Measurements from ENCODE around the gene CCDC184.
A peak's percentile ranks its signal among the peaks of the same experiment; 100 is the strongest.
"Not testable (repeated sequence)": the region's sequence is repeated elsewhere in the genome, so short reads cannot be mapped to it uniquely, and the experiment has no call there.

The CCDC184 gene

DNA sequence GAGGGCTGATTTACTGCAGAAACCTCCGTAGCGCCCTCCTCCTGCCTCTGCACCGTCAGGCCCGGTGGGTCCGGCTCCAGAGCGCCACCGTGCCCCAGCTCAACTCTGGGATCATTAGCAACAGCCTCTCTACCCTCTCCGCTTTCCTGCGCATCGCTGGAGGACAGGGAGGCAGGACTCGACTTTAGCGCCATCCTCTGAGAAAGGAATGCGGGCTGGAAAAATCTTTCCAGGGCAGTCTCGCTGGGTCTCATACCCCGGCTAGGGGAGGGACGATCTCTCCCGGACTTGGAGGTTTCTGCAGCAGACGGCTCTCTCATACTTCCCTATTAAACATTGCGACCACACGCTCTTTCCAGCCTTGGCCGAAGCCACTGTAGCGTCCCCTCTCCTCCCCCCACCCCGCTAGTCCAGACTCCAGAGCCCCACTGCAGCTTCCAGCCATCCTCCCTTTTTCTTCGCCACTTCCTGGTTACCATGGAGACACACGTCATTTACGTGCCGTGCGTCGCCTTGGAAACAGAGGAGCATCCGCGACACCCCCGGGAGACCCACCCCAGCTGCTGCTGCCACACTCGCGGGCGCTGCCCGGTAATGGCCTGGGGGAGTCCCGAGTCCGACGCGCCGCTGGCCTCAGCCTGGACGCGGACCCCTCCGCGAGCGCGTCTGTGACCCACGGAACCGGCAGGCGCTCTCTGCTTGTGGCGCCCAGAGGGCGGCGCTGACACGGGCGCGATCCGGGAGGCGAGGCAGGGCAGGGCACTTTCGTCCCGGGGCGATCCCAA is at the start of gene CCDC184:
CCDC184 (plus strand) TSS at position 554 of the 785 bp plus-strand sequence. CDS start 479 bp downstream, outside the sequence.
- peak; percentile 83 to 86 for DNase-seq

DNA sequence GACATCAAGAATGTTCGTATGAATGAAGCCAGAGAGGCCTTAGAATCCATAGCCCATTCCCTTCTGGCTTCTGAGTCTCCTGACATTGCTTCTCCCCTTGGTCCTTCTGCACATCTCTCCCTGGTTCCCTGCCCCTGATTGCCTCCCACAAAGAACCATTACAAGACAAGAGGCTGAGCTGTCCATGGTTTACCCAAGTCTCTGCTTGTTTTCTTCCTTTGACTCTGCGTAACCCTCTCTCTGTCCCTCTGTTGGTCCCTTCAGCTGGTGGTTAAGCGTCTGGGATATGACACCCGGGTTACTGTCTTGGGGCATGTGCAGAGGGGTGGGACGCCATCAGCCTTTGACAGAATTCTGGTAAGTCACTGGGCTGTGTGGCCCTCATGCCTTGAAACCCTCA is 48.4 kb upstream of the CCDC184 start:
- DNase-seq = no peak

DNA sequence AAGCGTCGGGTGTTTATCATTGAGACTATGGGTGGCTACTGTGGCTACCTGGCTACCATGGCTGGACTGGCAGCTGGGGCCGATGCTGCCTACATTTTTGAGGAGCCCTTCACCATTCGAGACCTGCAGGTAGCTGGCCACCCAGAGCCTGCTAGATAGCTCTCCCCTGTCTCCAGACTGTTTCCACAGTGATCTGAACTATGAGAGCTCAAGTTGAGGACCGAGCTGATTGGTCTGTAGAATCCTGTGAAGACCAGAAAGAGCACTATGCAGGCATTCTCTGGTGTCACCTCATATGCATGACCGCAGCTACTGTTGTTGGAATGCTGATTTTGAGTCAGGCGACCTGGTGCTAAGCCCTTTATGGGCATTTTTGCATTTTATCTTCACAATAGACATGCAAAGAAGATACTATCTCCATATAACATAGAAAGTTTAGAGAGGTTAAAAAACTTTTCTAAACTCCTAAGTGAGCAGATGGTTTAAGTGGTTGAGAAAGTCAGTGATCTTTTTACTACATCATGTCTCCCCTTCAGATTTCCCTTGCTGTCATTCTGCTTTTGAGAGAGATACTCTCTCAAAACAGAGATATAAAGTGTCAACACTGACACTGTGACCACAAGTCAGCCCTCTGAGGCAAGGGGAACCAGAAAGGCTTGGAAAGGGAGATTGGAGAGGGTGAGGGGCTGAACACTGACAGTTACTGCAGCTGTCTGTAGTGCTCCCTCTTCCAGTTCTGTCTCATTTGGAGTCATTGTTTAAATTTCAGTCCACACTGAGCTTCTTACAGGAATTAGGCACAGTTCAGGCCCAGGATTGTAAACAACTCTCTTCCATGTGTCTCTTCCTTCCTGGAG is 40.4 kb upstream of the CCDC184 start:
- DNase-seq = no peak

DNA sequence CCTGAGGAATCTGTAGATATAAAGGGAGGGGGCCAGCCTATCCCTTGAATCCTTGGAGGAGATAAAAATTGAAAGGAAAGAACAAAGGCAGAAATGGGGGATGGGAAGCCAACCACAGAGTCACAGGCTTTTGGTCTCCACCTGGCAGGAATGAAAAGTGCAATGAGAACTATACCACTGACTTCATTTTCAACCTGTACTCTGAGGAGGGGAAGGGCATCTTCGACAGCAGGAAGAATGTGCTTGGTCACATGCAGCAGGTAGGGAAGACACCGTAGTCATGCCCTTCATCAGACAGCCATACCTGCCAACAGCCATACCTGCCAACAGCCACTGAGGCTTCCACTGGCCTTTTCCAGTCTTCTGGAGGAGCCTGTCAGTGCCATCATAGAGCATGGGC is 39.5 kb upstream of the CCDC184 start:
- no peak for DNase-seq

DNA sequence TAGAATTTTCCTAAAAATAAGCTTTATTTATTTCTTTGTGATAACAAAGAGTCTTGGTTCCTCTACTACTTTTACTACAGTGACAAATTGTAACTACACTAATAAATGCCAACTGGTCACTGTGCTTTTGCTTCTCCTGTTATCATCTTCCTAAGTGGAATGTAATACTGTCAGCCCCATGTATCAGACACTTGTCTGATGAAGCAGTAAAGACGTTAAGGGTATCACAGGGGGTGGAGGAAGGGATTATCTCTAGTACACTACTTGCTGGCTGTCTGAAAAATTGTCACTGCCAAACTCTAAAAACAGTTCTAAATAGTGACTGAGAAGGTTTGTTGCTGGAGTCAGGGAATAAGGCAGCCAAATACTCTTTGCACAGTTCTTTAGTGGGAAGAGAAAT is 37.5 kb upstream of the CCDC184 start:
- DNase-seq = no peak

DNA sequence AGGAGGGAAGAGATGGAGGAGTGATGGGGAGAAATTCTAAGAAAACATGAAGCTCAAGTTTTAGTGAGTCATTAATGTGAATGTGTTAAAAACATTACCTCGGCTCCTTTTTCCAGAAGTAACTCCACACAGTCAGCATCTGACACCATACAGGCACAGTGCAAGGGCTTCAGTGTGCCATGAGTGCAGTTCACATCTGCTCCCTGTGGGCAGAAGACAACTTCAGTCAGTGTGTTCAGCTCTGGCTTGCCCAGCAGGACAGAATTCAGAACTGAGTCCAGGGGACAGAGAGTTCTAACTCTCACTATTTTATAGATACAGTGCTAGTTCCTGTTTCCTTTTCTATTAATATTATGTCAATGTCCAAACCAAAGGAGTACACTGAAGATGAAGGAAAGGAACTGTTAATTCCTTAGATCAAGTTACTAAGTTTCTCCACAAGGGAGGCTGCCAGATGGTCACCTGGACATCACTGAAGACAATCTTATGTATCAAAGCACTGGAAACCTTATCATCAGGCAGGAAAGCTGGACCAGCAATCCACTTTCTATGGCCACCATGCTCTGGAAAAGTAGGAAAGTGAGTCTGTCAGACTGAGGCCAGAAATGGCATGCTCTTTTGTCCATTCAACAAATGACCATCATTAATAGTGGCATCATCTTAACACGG is 32.2 kb upstream of the CCDC184 start:
- no peak for DNase-seq

DNA sequence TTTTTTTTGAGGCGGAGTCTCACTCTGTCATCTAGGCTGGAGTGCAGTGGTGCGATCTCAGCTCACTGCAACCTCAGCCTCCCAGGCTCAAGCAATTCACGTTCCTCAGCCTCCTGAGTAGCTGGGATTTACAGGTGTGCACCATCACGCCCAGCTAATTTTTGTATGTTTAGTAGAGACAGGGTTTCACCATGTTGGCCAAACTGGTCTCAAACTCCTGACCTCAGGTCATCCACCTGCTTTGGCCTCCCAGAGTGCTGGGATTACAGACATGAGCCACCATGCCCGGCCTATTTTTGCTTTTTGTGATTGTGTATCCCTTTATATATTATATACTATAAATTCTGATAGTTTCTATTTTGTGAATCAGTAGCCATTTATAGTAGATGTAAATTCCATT is 27.7 kb upstream of the CCDC184 start:
- DNase-seq = not testable (repeated sequence)

DNA sequence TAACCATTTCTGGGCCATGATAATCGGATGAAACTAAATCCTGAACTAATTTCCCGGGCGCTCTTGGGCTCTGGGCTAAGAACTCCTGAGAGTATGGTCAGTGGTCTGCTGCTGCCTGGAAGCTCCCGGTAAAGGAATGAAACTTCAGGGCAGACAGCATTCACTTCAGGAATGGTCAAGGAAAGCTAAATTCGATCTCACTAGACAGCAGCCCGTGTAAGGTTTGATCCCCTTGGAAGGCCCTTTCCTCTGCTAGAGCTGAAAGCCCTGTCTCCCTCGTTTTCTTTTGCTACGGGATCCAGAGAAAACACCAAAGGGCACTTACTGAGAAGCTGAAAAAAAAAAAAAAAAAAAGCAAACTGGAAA is 26.8 kb upstream of the CCDC184 start:
- DNase-seq = no peak

DNA sequence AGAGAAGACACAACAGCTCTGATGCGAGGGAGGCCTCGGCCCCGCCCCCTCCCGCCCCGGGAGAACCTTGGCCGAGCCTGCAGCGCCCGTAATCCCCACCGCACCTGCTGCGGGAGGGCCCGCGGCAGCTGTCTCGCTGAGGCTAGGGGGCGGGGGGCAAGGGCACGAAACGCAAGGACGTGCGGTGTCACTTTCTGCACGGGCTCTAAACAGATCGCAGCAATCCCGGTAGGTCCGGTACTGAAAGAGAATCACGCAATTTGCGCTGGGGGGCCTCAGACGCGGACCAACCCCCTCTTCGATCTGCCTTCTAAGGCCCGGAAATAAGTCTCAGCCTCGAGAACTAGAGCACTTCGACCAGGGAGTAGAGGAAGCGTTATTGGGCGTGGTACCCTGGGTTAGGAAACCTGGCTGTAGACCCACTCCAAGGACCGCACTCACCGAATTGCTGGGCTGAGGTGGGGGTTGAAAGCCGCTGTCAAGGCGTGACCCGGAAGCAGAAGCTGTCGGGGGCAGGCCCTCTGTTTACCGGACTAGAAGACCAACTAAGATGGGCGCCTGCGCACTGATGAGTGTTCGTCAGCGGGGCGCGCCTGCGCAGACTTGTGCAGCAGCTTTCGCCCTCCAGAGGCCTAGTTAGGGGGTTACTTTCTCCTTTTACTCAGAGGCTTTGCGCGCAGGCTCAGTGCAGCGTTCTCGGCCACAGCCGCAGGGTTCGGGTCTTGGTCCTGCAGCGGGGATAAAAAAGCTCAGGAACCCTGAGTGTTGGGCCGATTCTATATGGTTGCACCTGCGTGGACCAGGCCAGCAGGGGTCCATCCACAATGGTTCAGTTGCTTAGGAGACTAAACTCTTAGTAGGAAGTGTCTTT is 26.2 kb upstream of the CCDC184 start, which contains the start of gene ASB8:
ASB8 (minus strand) TSS at position 498 of the 871 bp plus-strand sequence. CDS start 4,019 bp downstream, outside the sequence.
- DNase-seq = peak; percentile 95 to 97

DNA sequence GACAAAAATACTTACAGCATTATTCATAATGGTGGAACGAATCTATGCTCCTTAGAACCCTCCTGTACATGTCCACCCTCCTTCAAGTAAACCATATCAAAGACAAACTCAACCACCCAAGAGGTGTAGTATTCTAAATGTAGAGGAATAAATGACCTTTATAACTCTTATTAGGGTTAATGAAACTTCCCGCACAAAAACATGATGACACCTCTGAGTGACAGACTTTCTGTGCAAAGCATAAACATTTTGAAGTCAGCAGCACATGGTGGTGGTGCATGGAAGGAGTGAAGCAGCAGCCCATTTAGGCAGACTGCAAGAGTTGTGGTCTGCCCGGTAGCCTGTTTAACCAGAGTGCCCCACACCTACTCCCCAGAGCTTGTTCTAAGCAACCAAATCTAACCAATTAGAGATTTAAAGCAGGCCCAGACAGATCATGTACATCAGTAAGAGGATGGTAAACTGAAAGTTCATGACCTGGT is 25.5 kb upstream of the CCDC184 start:
- DNase-seq = no peak

DNA sequence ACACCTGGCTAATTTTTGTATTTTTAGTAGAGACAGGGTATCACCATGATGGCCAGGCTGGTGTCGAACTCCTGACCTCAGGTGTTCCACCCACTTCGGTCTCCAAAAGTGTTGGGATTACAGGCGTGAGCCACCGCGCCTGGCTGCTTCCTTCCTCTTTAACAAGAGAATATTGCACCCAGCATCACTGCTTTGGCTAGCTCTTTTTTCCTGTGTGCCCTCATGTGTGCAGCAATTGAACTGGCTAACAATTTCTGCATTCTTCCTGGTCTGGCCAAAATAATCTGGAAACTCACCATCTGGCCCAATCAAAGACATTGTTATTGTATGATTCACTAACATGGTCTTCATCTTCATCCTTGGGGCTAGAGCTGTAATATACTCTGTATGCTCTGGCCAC is 23.4 kb upstream of the CCDC184 start:
- no peak for DNase-seq

DNA sequence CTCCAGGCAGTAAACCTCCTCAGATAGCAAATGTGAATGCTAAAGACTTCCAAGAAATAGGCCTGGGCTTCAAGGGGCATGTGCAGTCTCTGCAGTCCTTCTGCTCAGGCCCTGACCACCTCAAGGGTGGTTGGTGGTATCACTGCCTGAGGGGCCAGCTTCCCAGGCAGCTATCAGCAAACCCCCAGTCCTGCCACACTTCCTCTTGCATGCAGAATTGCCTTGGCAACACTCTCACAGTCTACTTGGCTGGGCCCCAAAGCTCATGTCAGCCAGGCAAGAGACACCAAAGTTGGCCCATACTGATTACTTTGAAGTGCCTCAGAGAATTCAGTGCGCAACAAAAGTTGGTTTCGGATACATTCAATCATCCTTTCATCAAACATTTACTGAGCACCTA is 22.6 kb upstream of the CCDC184 start:
- no peak for DNase-seq

DNA sequence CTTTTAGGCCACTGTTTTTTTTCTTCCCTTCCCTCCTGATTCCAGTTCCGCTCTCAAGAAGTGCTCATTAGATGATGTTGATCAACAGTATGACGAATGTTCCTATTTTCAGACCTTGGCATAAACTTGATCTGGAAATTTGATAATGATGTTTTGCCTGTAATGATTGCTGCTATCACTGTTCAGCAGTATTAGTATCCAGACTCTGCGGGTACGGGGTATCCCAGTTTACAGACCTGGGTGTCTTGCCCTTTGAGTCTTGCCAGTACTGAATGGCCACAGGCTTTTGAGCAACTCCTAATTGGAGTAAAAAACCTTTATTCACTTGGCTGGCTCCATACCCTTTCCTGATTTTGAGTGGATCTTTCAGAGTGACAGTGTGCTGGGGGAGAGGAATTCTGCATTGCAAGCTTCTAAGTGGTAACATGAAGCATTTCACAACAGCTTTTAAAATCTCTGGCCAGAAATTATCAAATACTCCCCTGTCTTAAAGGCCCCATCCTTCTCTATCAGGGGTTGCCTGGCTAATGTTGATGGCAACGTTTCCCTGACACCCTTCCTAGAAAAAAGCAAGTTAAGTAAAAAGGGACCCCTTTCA is 20.2 kb upstream of the CCDC184 start:
- no peak for DNase-seq

DNA sequence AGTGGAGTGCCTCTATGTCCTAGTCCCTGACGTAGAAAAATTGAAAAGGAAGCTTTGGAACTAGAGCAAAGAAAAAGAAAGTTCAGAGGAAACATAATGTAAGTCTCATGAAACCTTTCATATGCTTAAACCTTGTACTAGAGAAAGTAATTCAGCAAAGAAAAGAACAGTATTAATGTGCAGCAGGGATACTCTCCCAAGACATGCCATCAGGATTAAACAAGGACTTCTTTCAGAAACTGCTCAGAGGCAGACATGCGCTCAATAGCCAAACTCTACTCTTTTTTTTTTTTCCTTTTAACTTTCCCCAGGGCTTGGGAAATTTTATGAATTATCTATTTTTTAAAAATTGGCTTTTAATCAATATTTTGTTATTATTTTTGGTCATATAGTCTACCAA is 19.0 kb upstream of the CCDC184 start:
- no peak for DNase-seq

DNA sequence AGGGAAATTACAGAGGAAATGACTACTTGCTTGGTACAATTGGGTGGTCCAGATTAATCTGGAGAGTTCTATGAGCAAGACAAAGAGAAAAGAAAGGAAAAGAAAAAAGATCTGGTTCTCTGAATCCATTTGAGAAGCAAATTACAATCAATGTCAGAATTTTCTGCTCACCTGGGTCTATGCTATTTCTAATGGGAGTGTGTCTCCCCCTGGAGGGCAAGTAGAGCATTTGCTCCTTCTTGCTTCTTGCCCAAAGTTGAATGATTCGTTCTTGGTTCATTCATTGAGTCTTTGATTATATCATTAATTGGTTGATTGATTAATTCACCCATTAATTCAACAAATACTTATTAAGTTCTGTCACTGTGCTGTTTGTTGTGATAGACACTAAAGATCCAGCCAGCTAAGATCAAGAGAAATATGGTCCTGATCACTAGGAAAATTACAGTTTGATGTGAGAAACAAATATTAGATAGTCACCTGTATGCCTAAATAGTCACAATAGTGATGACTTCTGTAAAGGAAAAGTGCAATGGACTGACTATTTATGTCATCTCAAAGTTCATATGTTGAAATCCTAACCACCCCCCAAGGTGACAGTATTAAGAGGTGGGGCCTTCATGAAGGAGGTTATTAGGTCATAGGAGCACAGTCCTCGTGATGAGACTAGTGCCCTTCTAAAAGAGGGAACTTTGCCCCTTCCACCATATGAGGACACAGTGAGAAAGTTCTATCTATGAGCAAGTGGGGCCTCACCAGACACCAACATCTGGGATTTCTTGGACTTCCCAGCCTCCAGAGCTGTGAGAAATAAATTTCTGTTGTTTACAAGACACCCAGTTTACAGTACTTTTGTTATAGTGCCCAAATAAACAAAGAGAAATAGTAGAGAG is 18.1 kb upstream of the CCDC184 start:
- peak in 1 of 2 experiments; percentile 25 for DNase-seq

DNA sequence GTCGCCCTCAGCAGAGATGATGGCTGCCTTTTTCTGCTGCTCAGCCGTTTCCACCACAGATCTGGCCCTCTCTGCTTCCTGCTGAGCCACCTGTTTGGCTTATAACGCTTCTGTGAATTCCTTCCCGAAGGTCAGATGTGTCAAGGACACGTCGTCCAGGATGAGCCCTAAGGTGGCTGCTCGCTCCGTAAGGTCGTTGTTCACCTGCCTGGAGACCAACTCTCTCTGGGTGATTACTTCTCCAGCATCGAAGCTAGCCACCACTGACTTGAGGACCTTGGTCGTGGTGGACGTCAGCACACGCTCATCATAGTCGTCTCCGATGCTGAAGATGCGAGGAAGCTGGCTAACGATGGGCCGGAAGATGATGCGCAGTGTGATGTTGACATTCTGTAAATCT is 14.4 kb upstream of the CCDC184 start:
- no peak for DNase-seq

DNA sequence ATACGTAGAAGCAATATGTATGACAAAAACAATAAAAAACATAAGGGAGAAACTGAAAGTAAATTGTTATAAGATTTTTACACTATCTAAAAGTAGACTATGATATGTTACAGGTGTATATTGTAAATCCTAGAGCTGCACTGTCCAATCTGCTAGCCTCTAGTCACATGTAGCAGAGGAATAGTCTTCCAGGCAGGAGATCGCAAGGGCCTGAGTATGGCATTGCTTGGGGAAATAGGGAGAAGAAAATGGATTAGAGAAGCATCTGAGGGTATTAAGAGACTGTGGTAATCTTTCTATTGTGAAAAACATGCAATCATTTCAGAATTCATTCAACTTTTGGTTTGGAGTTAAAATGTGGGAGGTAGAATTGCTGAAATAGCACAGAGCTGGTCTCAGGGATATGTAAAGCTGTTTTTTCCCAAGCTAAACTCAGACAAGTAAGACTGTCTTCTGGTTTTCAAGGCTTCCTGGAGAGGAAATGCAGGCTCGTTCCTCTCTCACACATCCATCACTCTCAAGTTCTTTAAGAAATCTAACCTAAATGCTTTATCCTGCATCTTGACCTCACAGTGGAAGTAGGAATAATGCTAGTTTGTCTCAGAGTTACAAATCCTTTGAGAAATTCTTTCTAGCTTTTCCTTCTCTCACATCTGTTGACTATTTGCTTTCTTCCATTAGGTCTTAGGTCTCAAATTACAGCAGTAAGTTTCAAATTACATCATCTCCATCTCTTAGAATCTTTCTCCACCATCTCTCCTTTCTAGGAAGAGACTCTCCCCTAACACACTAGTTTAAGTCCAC is 7.6 kb upstream of the CCDC184 start:
- DNase-seq = no peak

DNA sequence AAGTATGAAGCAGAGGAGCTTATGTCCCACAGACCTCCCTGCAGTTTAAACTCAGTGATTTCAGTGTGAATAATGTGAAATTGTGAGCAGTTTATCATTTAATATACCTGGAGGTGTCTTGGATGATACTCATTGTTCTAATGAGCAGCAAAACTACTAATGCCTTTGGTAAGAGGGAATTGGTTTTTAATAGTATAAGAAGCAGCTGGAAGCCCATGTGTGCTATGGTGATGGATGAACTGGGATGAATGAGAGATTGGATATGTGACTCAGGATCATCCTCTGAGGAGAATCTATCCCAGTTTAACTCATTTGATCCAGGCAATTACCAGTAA is 7.1 kb upstream of the CCDC184 start:
- no peak for DNase-seq

DNA sequence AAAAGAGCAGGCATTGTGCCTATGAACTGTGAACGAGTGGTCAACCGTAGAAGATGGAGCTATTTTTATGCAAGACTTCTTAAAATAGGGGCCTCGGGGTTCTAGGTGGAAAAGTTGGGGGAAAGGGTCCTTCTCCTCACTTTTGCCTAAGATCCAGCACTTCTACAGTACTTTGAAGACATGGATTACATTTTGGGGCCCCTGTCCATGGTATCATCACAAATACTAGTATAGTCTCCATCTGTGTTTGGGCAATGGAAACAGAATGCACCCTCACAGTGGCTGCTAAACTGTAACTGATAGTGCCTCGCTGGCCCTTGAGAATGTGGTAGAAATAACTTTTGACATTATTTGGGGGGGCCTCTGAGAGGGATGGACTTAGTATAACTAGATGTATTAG is 5.5 kb upstream of the CCDC184 start:
- DNase-seq = no peak

DNA sequence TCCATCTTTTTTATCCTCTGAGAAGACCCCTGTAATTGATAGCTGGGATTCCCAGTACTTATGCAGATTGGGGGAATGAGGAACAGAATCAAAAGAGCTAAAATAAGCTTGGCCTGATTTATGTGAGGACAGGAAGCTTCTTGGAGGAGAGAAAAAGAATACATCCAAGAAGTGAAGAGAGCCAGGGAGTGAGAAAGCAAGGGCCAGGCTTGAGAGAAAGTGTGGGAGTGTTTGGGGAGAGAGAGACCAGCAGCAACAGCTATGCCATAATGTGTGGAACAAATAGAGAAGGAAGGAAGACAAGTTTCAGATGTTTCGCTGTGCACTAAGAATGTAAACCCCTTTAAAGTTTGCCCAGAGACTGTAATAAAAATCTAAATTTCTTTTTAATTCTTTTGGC is 4.0 kb upstream of the CCDC184 start:
- DNase-seq = no peak

Measured in NCI-H1930 (cell line).